Immature natural killer cell (primary cell): ENCODE measurements around the gene MX1. TPM values are rescaled to one million over a fixed set of nuclear protein-coding genes. Genes with fewer than 3 reads are reported as not detected.

Source experiments
- DNase-seq, 3 donors: peaks; one replicate each; pipeline ENCODE4 v3.0.0; 2022; ENCODE audit warnings: mixed read lengths in 1 of 3
- H3K27ac Mint-ChIP-seq, 6 donors: one replicate each; pipeline ENCODE4 v1.8.0; 2020; ENCODE audit warnings: mixed read lengths in 6 of 6, mild to moderate bottlenecking in 5 of 6, inconsistent platforms in 4 of 6, moderate library complexity in 3 of 6
- H3K27me3 Mint-ChIP-seq, 3 donors: one replicate each; pipeline ENCODE4 v1.8.0; 2020 to 2021; ENCODE audit warnings: low read depth in 3 of 3, mild to moderate bottlenecking in 3 of 3, mixed read lengths in 3 of 3, moderate library complexity in 3 of 3, inconsistent platforms in 1 of 3
- H3K36me3 Mint-ChIP-seq, 3 donors: one replicate each; pipeline ENCODE4 v1.8.0; 2020; ENCODE audit warnings: mixed read lengths in 3 of 3, inconsistent platforms in 2 of 3, mild to moderate bottlenecking in 2 of 3
- H3K4me1 Mint-ChIP-seq, 2 donors: one replicate each; pipeline ENCODE4 v1.8.0; 2020; ENCODE audit warnings: inconsistent platforms in 2 of 2, mild to moderate bottlenecking in 2 of 2, mixed read lengths in 2 of 2, moderate library complexity in 1 of 2
- H3K4me3 Mint-ChIP-seq, 5 donors: one replicate each; pipeline ENCODE4 v1.8.0; 2020; ENCODE audit warnings: mild to moderate bottlenecking in 5 of 5, mixed read lengths in 5 of 5, inconsistent platforms in 3 of 5, moderate library complexity in 3 of 5
- H3K9me3 Mint-ChIP-seq, 6 donors: one replicate each; pipeline ENCODE4 v1.8.0; 2020; ENCODE audit warnings: mild to moderate bottlenecking in 6 of 6, mixed read lengths in 6 of 6, inconsistent platforms in 4 of 6, moderate library complexity in 3 of 6
- polyA plus RNA-seq, 3 donors: library from polyadenylated mRNA; unstranded; fragments of 300-500 nt; fragmentation: Illumina TruSeq; gene quantifications; one replicate each; pipeline ENCODE4 v1.2.3, GENCODE V29; 2021

Gene MX1
- polyA plus RNA-seq, 3 donors from 2014 or later = 27.5 to 58.1 (median 32.1) TPM

- no peak for DNase-seq
- no peaks in the 10 kb centered on the region for H3K9me3 Mint-ChIP-seq
Measured at GRCh38 chr21:41483973-41484372, 57.9 kb downstream of the MX1 start.

GRCh38 chr21:41487082-41487481, 61.0 kb downstream of the MX1 start:
- Mint-ChIP-seq H3K27ac (no peak overlapping the region), H3K36me3 (no peaks in the 10 kb centered on the region), H3K4me3 (no peak overlapping the region), H3K4me1 (no peaks in the 10 kb centered on the region), H3K27me3 (peaks cover 2 to 4% (median 3%) of the 10 kb centered on the region in 3 donors), H3K9me3 (no peaks in the 10 kb centered on the region)
- no peak for DNase-seq

More at GRCh38 chr21:41483973-41484372, 57.9 kb downstream of the MX1 start:
- Mint-ChIP-seq H3K36me3 (no peaks in the 10 kb centered on the region), H3K4me3 (no peak overlapping the region), H3K27me3 (peaks cover 3 to 11% (median 5%) of the 10 kb centered on the region in 3 donors), H3K27ac (no peak overlapping the region), H3K4me1 (peaks cover 0 to 4% of the 10 kb centered on the region in 2 donors)

GRCh38 chr21:41488080-41488479, 62.0 kb downstream of the MX1 start:
- Mint-ChIP-seq H3K27ac (no peak overlapping the region), H3K4me3 (no peak overlapping the region), H3K36me3 (no peaks in the 10 kb centered on the region), H3K9me3 (no peaks in the 10 kb centered on the region), H3K4me1 (no peaks in the 10 kb centered on the region), H3K27me3 (peaks cover 2 to 4% (median 3%) of the 10 kb centered on the region in 3 donors)
- DNase-seq = no peak

GRCh38 chr21:41489329-41489728, 63.3 kb downstream of the MX1 start:
- H3K36me3 Mint-ChIP-seq = no peaks in the 10 kb centered on the region
- H3K4me3 Mint-ChIP-seq = no peak overlapping the region
- no peaks in the 10 kb centered on the region for H3K4me1 Mint-ChIP-seq
- H3K27me3 Mint-ChIP-seq = peaks cover 3 to 6% (median 3%) of the 10 kb centered on the region in 3 donors
- H3K27ac Mint-ChIP-seq = no peak overlapping the region
- H3K9me3 Mint-ChIP-seq = no peaks in the 10 kb centered on the region
- DNase-seq = no peak

- no peaks in the 10 kb centered on the region for H3K9me3 Mint-ChIP-seq
- no peak overlapping the region for H3K4me3 Mint-ChIP-seq
- peaks cover 3 to 6% (median 3%) of the 10 kb centered on the region in 3 donors for H3K27me3 Mint-ChIP-seq
- no peak for DNase-seq
- H3K27ac Mint-ChIP-seq = no peak overlapping the region
- H3K4me1 Mint-ChIP-seq = no peaks in the 10 kb centered on the region
- H3K36me3 Mint-ChIP-seq = no peaks in the 10 kb centered on the region
Measured at GRCh38 chr21:41490330-41490729, 64.3 kb downstream of the MX1 start.

- DNase-seq = no peak
- Mint-ChIP-seq H3K27ac (no peak overlapping the region), H3K4me1 (no peaks in the 10 kb centered on the region), H3K27me3 (peaks cover 2 to 6% (median 3%) of the 10 kb centered on the region in 3 donors), H3K36me3 (no peaks in the 10 kb centered on the region), H3K9me3 (no peaks in the 10 kb centered on the region), H3K4me3 (no peak overlapping the region)
Measured at GRCh38 chr21:41491412-41491811, 65.4 kb downstream of the MX1 start.

GRCh38 chr21:41494242-41494641, 68.2 kb downstream of the MX1 start:
- Mint-ChIP-seq H3K4me3 (no peak overlapping the region), H3K36me3 (no peaks in the 10 kb centered on the region), H3K4me1 (no peaks in the 10 kb centered on the region), H3K9me3 (no peaks in the 10 kb centered on the region), H3K27ac (no peak overlapping the region), H3K27me3 (peaks cover 3 to 5% (median 3%) of the 10 kb centered on the region in 3 donors)
- no peak for DNase-seq

GRCh38 chr21:41497008-41497407, 71.0 kb downstream of the MX1 start:
- DNase-seq = no peak
- H3K27me3 Mint-ChIP-seq = peaks cover 2 to 5% (median 3%) of the 10 kb centered on the region in 3 donors
- no peaks in the 10 kb centered on the region for H3K36me3 Mint-ChIP-seq
- no peaks in the 10 kb centered on the region for H3K4me1 Mint-ChIP-seq
- no peaks in the 10 kb centered on the region for H3K9me3 Mint-ChIP-seq
- no peak overlapping the region for H3K4me3 Mint-ChIP-seq
- H3K27ac Mint-ChIP-seq = no peak overlapping the region

GRCh38 chr21:41497788-41498187, 71.7 kb downstream of the MX1 start:
- Mint-ChIP-seq H3K27me3 (peaks cover 3 to 7% (median 5%) of the 10 kb centered on the region in 3 donors), H3K27ac (no peak overlapping the region), H3K36me3 (no peaks in the 10 kb centered on the region), H3K4me1 (no peaks in the 10 kb centered on the region), H3K4me3 (no peak overlapping the region), H3K9me3 (no peaks in the 10 kb centered on the region)
- DNase-seq = no peak

GRCh38 chr21:41499920-41500319, 73.9 kb downstream of the MX1 start:
- Mint-ChIP-seq H3K4me1 (no peaks in the 10 kb centered on the region), H3K36me3 (no peaks in the 10 kb centered on the region), H3K27ac (no peak overlapping the region), H3K9me3 (no peaks in the 10 kb centered on the region), H3K27me3 (peaks cover 3 to 8% (median 6%) of the 10 kb centered on the region in 3 donors), H3K4me3 (no peak overlapping the region)
- no peak for DNase-seq

- peaks cover 3 to 11% (median 6%) of the 10 kb centered on the region in 3 donors for H3K27me3 Mint-ChIP-seq
- H3K4me3 Mint-ChIP-seq = no peak overlapping the region
- no peaks in the 10 kb centered on the region for H3K4me1 Mint-ChIP-seq
Measured at GRCh38 chr21:41500363-41500762, 74.3 kb downstream of the MX1 start.

GRCh38 chr21:41500931-41501381, 74.9 kb downstream of the MX1 start:
- H3K27me3 Mint-ChIP-seq = peaks cover 3 to 14% (median 6%) of the 10 kb centered on the region in 3 donors
- DNase-seq = no peak
- no peaks in the 10 kb centered on the region for H3K4me1 Mint-ChIP-seq
- H3K36me3 Mint-ChIP-seq = no peaks in the 10 kb centered on the region
- H3K9me3 Mint-ChIP-seq = no peaks in the 10 kb centered on the region
- no peak overlapping the region for H3K27ac Mint-ChIP-seq
- H3K4me3 Mint-ChIP-seq = no peak overlapping the region

More at GRCh38 chr21:41500363-41500762, 74.3 kb downstream of the MX1 start:
- DNase-seq = no peak
- Mint-ChIP-seq H3K36me3 (no peaks in the 10 kb centered on the region), H3K27ac (no peak overlapping the region), H3K9me3 (no peaks in the 10 kb centered on the region)

- Mint-ChIP-seq H3K4me3 (no peak overlapping the region), H3K36me3 (no peaks in the 10 kb centered on the region), H3K27ac (no peak overlapping the region), H3K9me3 (no peaks in the 10 kb centered on the region), H3K4me1 (no peaks in the 10 kb centered on the region), H3K27me3 (peaks cover 5 to 14% (median 7%) of the 10 kb centered on the region in 3 donors)
- DNase-seq = no peak
Measured at GRCh38 chr21:41501919-41502318, 75.9 kb downstream of the MX1 start.

GRCh38 chr21:41503331-41503730, 77.3 kb downstream of the MX1 start:
- Mint-ChIP-seq H3K4me1 (no peaks in the 10 kb centered on the region), H3K4me3 (no peak overlapping the region), H3K9me3 (no peaks in the 10 kb centered on the region), H3K27me3 (peaks cover 5 to 14% (median 7%) of the 10 kb centered on the region in 3 donors), H3K36me3 (no peaks in the 10 kb centered on the region), H3K27ac (no peak overlapping the region)
- DNase-seq = no peak

GRCh38 chr21:41504030-41504429, 78.0 kb downstream of the MX1 start:
- H3K27me3 Mint-ChIP-seq = peaks cover 5 to 12% (median 8%) of the 10 kb centered on the region in 3 donors

More at GRCh38 chr21:41504030-41504429, 78.0 kb downstream of the MX1 start:
- H3K9me3 Mint-ChIP-seq = no peaks in the 10 kb centered on the region
- no peak overlapping the region for H3K4me3 Mint-ChIP-seq
- H3K4me1 Mint-ChIP-seq = no peaks in the 10 kb centered on the region
- no peak overlapping the region for H3K27ac Mint-ChIP-seq
- no peak for DNase-seq
- no peaks in the 10 kb centered on the region for H3K36me3 Mint-ChIP-seq
